Measurements from ENCODE around the gene TSR3. TPM values are rescaled to one million over a fixed set of nuclear protein-coding genes. Genes with fewer than 3 reads are reported as not detected.

Gene TSR3
- total RNA-seq, 1 experiment from 2014 or later, result 20.1 TPM

DNA sequence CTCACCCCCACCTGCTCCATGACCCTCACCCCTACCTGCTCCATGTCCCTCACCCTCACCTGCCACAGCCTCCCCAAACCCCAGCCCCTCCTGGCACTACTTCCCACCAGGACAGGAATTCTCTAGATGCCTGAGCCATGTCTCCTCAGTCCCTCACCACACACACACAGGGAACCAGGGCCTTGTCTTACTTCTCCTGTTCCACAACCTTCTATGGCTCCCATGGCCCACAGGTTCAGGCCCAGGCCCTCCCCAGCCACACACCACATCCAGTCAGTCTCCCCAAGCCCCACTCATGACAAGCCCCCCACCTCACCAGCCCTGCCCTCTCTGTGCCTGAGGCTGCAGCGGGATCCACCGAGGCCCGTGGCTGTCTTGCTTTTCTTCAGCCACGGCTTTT, 45.3 kb downstream of the TSR3 start:
- Histone ChIP-seq H3K4me3 (ENCODE audit: low read length) (no peak overlapping the region), H3K9ac (ENCODE audit: low read length) (no peak overlapping the region), H3K36me3 (ENCODE audit: insufficient read depth, low read length) (no peaks in the 10 kb centered on the region), H3K27me3 (ENCODE audit: low read length) (no peaks in the 10 kb centered on the region), H4K20me1 (ENCODE audit: insufficient read depth, low read depth, low read length) (peaks cover 14% of the 10 kb centered on the region), H3K4me1 (ENCODE audit: low read length) (peaks cover 20% of the 10 kb centered on the region), H2AFZ (ENCODE audit: low read length) (no peak overlapping the region), H3K9me3 (ENCODE audit: low read length) (no peaks in the 10 kb centered on the region), H3K9me2 (replicated peaks; ENCODE audit: insufficient read depth, low read length) (no peaks in the 10 kb centered on the region), H3K4me2 (ENCODE audit: low read depth, low read length, poor library complexity, severe bottlenecking) (no peak overlapping the region), H3K27ac (ENCODE audit: low read length) (no peak overlapping the region), H3K79me2 (ENCODE audit: low read length) (peaks cover 15% of the 10 kb centered on the region)
- DNase-seq, result no peak

DNA sequence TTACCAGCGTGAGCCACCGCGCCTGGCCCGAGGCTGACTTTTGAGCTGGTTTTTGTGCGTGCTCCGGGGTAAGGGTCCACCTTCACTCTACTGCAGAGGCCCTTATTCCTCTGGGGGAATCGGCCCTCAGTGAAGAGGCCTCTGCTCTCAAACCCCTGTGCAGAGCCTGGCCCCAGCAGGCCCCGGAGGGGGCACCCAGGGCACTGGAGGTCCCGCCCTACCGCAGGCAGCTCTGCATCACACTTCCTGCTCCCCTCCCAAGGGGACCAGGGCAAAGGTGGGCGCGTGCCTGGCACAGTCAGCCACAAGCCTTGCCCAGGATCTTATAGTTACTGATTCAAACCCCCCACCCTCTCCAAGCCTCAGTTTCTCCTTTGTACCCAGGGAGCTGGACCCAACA, 45.9 kb downstream of the TSR3 start:
- no peak overlapping the region for H3K9ac ChIP-seq (ENCODE audit: low read length)
- H3K9me2 ChIP-seq (replicated peaks; ENCODE audit: insufficient read depth, low read length), result no peaks in the 10 kb centered on the region
- peaks cover 10% of the 10 kb centered on the region for H3K79me2 ChIP-seq (ENCODE audit: low read length)
- peaks cover 15% of the 10 kb centered on the region for H3K4me1 ChIP-seq (ENCODE audit: low read length)
- DNase-seq, result no peak
- H3K4me3 ChIP-seq (ENCODE audit: low read length), result no peak overlapping the region
- H3K27ac ChIP-seq (ENCODE audit: low read length), result no peak overlapping the region
- H3K36me3 ChIP-seq (ENCODE audit: insufficient read depth, low read length), result no peaks in the 10 kb centered on the region
- H3K27me3 ChIP-seq (ENCODE audit: low read length), result no peaks in the 10 kb centered on the region
- H3K9me3 ChIP-seq (ENCODE audit: low read length), result no peaks in the 10 kb centered on the region
- H3K4me2 ChIP-seq (ENCODE audit: low read depth, low read length, poor library complexity, severe bottlenecking), result no peak overlapping the region
- H2AFZ ChIP-seq (ENCODE audit: low read length), result no peak overlapping the region
- peaks cover 9% of the 10 kb centered on the region for H4K20me1 ChIP-seq (ENCODE audit: insufficient read depth, low read depth, low read length)

GRCh38 chr16:1301562-1301961, 50.1 kb downstream of the TSR3 start:
- DNase-seq, result no peak
- no peaks in the 10 kb centered on the region for H3K9me2 ChIP-seq (replicated peaks; ENCODE audit: insufficient read depth, low read length)
- H3K4me3 ChIP-seq (ENCODE audit: low read length), result no peak overlapping the region
- H3K4me1 ChIP-seq (ENCODE audit: low read length), result peaks cover 11% of the 10 kb centered on the region; the same call in 1 of the 2 replicates
- no peaks in the 10 kb centered on the region for H3K9me3 ChIP-seq (ENCODE audit: low read length)
- H3K27ac ChIP-seq (ENCODE audit: low read length), result no peak overlapping the region
- no peak overlapping the region for H3K4me2 ChIP-seq (ENCODE audit: low read depth, low read length, poor library complexity, severe bottlenecking)
- H3K36me3 ChIP-seq (ENCODE audit: insufficient read depth, low read length), result no peaks in the 10 kb centered on the region
- H3K9ac ChIP-seq (ENCODE audit: low read length), result no peak overlapping the region
- H2AFZ ChIP-seq (ENCODE audit: low read length), result no peak overlapping the region
- H3K27me3 ChIP-seq (ENCODE audit: low read length), result no peaks in the 10 kb centered on the region
- no peaks in the 10 kb centered on the region for H3K79me2 ChIP-seq (ENCODE audit: low read length)
- peaks cover 6% of the 10 kb centered on the region; the same call in 1 of the 2 replicates for H4K20me1 ChIP-seq (ENCODE audit: insufficient read depth, low read depth, low read length)

GRCh38 chr16:1300664-1301476, 50.8 kb downstream of the TSR3 start:
- no peak overlapping the region for H3K9ac ChIP-seq (ENCODE audit: low read length)
- H3K4me3 ChIP-seq (ENCODE audit: low read length), result no peak overlapping the region
- no peak overlapping the region for H3K4me2 ChIP-seq (ENCODE audit: low read depth, low read length, poor library complexity, severe bottlenecking)
- no peaks in the 10 kb centered on the region for H3K9me2 ChIP-seq (replicated peaks; ENCODE audit: insufficient read depth, low read length)
- DNase-seq, result peak; percentile 83
- no peak overlapping the region for H2AFZ ChIP-seq (ENCODE audit: low read length)
- H3K4me1 ChIP-seq (ENCODE audit: low read length), result peaks cover 11% of the 10 kb centered on the region; the same call in 1 of the 2 replicates
- H3K36me3 ChIP-seq (ENCODE audit: insufficient read depth, low read length), result no peaks in the 10 kb centered on the region
- H3K9me3 ChIP-seq (ENCODE audit: low read length), result no peaks in the 10 kb centered on the region
- no peaks in the 10 kb centered on the region for H3K27me3 ChIP-seq (ENCODE audit: low read length)
- no peaks in the 10 kb centered on the region for H3K79me2 ChIP-seq (ENCODE audit: low read length)
- H3K27ac ChIP-seq (ENCODE audit: low read length), result no peak overlapping the region
- peaks cover 6% of the 10 kb centered on the region; the same call in 1 of the 2 replicates for H4K20me1 ChIP-seq (ENCODE audit: insufficient read depth, low read depth, low read length)

- no peak overlapping the region for H3K9ac ChIP-seq (ENCODE audit: low read length)
- H3K4me1 ChIP-seq (ENCODE audit: low read length), result peaks cover 11% of the 10 kb centered on the region; the same call in 1 of the 2 replicates
- H2AFZ ChIP-seq (ENCODE audit: low read length), result no peak overlapping the region
- no peak overlapping the region for H3K4me2 ChIP-seq (ENCODE audit: low read depth, low read length, poor library complexity, severe bottlenecking)
- H4K20me1 ChIP-seq (ENCODE audit: insufficient read depth, low read depth, low read length), result peaks cover 6% of the 10 kb centered on the region; the same call in 1 of the 2 replicates
- no peaks in the 10 kb centered on the region for H3K27me3 ChIP-seq (ENCODE audit: low read length)
- no peak overlapping the region for H3K4me3 ChIP-seq (ENCODE audit: low read length)
- H3K27ac ChIP-seq (ENCODE audit: low read length), result no peak overlapping the region
- H3K9me2 ChIP-seq (replicated peaks; ENCODE audit: insufficient read depth, low read length), result no peaks in the 10 kb centered on the region
- DNase-seq, result no peak
- H3K9me3 ChIP-seq (ENCODE audit: low read length), result no peaks in the 10 kb centered on the region
- no peaks in the 10 kb centered on the region for H3K79me2 ChIP-seq (ENCODE audit: low read length)
- H3K36me3 ChIP-seq (ENCODE audit: insufficient read depth, low read length), result no peaks in the 10 kb centered on the region
Measured at GRCh38 chr16:1299868-1300203, 51.8 kb downstream of the TSR3 start.

Other genes starting within 250 kb of the TSR3 start
- not detected in 2 replicates for gene CACNA1H, start 198.8 kb downstream of the TSR3 start, total RNA-seq (2014; rRNA removed; shearing (Covaris generic); ENCODE audit: low replicate concordance)
- not detected in 2 replicates for gene TPSG1, start 126.6 kb downstream of the TSR3 start, total RNA-seq (2014; rRNA removed; shearing (Covaris generic); ENCODE audit: low replicate concordance)
- gene TPSB2, start 121.7 kb downstream of the TSR3 start, total RNA-seq (2014; rRNA removed; shearing (Covaris generic); ENCODE audit: low replicate concordance), result not detected in 2 replicates
- gene TPSAB1, start 111.2 kb downstream of the TSR3 start, total RNA-seq (2014; rRNA removed; shearing (Covaris generic); ENCODE audit: low replicate concordance), result not detected in 2 replicates
- gene TPSD1, start 95.8 kb downstream of the TSR3 start, total RNA-seq (2014; rRNA removed; shearing (Covaris generic); ENCODE audit: low replicate concordance), result not detected in 2 replicates
- 53.7 and 78.1 TPM in 2 replicates for gene UBE2I, start 42.2 kb downstream of the TSR3 start, total RNA-seq (2014; rRNA removed; shearing (Covaris generic); ENCODE audit: low replicate concordance)
- gene BAIAP3, start 18.2 kb downstream of the TSR3 start, total RNA-seq (2014; rRNA removed; shearing (Covaris generic); ENCODE audit: low replicate concordance), result 0.18 TPM in 1 of 2 replicates, not detected in the other
- gene GNPTG, start 53 bp upstream of the TSR3 start, total RNA-seq (2014; rRNA removed; shearing (Covaris generic); ENCODE audit: low replicate concordance), result 19.6 and 39.1 TPM in 2 replicates
- 9.8 and 20.8 TPM in 2 replicates for gene UNKL, start 62.8 kb upstream of the TSR3 start, total RNA-seq (2014; rRNA removed; shearing (Covaris generic); ENCODE audit: low replicate concordance)
- 19.0 and 22.2 TPM in 2 replicates for gene UQCC4, start 68.9 kb upstream of the TSR3 start, total RNA-seq (2014; rRNA removed; shearing (Covaris generic); ENCODE audit: low replicate concordance)
- not detected in 2 replicates for gene PERCC1, start 79.2 kb upstream of the TSR3 start, total RNA-seq (2014; rRNA removed; shearing (Covaris generic); ENCODE audit: low replicate concordance)
- gene CCDC154, start 92.7 kb upstream of the TSR3 start, total RNA-seq (2014; rRNA removed; shearing (Covaris generic); ENCODE audit: low replicate concordance), result 0.11 TPM in 1 of 2 replicates, not detected in the other
- gene CLCN7, start 123.2 kb upstream of the TSR3 start, total RNA-seq (2014; rRNA removed; shearing (Covaris generic); ENCODE audit: low replicate concordance), result 8.9 and 29.2 TPM in 2 replicates
- gene PTX4, start 137.1 kb upstream of the TSR3 start, total RNA-seq (2014; rRNA removed; shearing (Covaris generic); ENCODE audit: low replicate concordance), result not detected in 2 replicates
- gene TELO2, start 141.5 kb upstream of the TSR3 start, total RNA-seq (2014; rRNA removed; shearing (Covaris generic); ENCODE audit: low replicate concordance), result 8.7 and 22.0 TPM in 2 replicates
- not detected in 2 replicates for gene TMEM204, start 181.8 kb upstream of the TSR3 start, total RNA-seq (2014; rRNA removed; shearing (Covaris generic); ENCODE audit: low replicate concordance)